Common myeloid progenitor, CD34-positive (primary cell): ENCODE data around the gene IL10.

Experiments
- CTCF ChIA-PET: fragments of 350-600 bp; sonication (Branson Sonifier 250); formaldehyde crosslinking; loops from one replicate; lab custom pipeline; 2021; ENCODE audit warnings: antibody characterized with exemption; lab: Charles Lee
- POLR2A ChIA-PET: fragments of 350-600 bp; sonication (Branson Sonifier 250); formaldehyde crosslinking; loops from one replicate; lab custom pipeline; 2021; ENCODE audit warnings: antibody characterized with exemption; lab: Charles Lee
- DNase-seq, 3 donors: peaks; one replicate each; pipeline versions ENCODE4 v3.0.0 to v3.0.0-alpha.2; 2013
- H3K27ac ChIP-seq, 2 experiments: 1 replicate in 1 of 2; 2 replicates in 1 of 2; pipeline ENCODE4 v1.7.0; 2013; ENCODE audit warnings: inconsistent platforms in 2 of 2, low read length in 2 of 2, mild to moderate bottlenecking in 2 of 2, low read depth in 1 of 2, moderate library complexity in 1 of 2; ENCODE audit not compliant: severe bottlenecking in 2 of 2, insufficient read depth in 1 of 2, poor library complexity in 1 of 2
- H3K27me3 ChIP-seq, 5 experiments: replicated peaks in 2 of 5; 1 replicate in 3 of 5; 2 replicates in 2 of 5; pipeline versions ENCODE4 v1.6.1 to v1.7.0; 2013; ENCODE audit warnings: low read length in 4 of 5, mild to moderate bottlenecking in 2 of 5, moderate library complexity in 2 of 5, inconsistent platforms in 1 of 5; ENCODE audit not compliant: insufficient read depth in 5 of 5, control insufficient read depth in 4 of 5
- H3K36me3 ChIP-seq, 4 experiments: 1 replicate in 2 of 4; 2 replicates in 2 of 4; pipeline versions ENCODE4 v1.6.1 to v1.7.0; 2013; ENCODE audit warnings: low read length in 3 of 4, control low read depth in 1 of 4, mild to moderate bottlenecking in 1 of 4; ENCODE audit not compliant: control insufficient read depth in 4 of 4, insufficient read depth in 4 of 4
- H3K4me1 ChIP-seq, 4 experiments: 1 replicate in 3 of 4; 2 replicates in 1 of 4; pipeline versions ENCODE4 v1.6.1 to v1.7.1; 2013; ENCODE audit warnings: low read length in 3 of 4, mild to moderate bottlenecking in 3 of 4, control low read depth in 1 of 4, inconsistent platforms in 1 of 4, moderate library complexity in 1 of 4; ENCODE audit not compliant: control insufficient read depth in 4 of 4, insufficient read depth in 4 of 4; ENCODE audit errors: control extremely low read depth in 1 of 4
- H3K4me3 ChIP-seq, 7 experiments: 1 replicate in 4 of 7; 2 replicates in 3 of 7; pipeline versions ENCODE4 v1.5.1 to v1.7.0; 2013; ENCODE audit warnings: mild to moderate bottlenecking in 7 of 7, low read length in 6 of 7, moderate library complexity in 6 of 7, inconsistent platforms in 2 of 7, low read depth in 2 of 7, control low read depth in 1 of 7; ENCODE audit not compliant: insufficient read depth in 4 of 7, control insufficient read depth in 1 of 7; ENCODE audit errors: extremely low read depth in 1 of 7
- H3K9me3 ChIP-seq, 5 experiments: 1 replicate in 4 of 5; 2 replicates in 1 of 5; pipeline versions ENCODE4 v1.6.1 to v1.7.1; 2013; ENCODE audit warnings: low read length in 4 of 5, mild to moderate bottlenecking in 2 of 5, inconsistent platforms in 1 of 5, low read depth in 1 of 5, moderate library complexity in 1 of 5; ENCODE audit not compliant: control insufficient read depth in 4 of 5, insufficient read depth in 2 of 5; ENCODE audit errors: control extremely low read depth in 1 of 5
- WGBS: methylation state at CpG from one replicate; pipeline ENCODE4 v1.1.5; 2013; ENCODE audit not compliant: insufficient coverage; 5-methylcytosine and 5-hydroxymethylcytosine counted together

The IL10 gene

DNA sequence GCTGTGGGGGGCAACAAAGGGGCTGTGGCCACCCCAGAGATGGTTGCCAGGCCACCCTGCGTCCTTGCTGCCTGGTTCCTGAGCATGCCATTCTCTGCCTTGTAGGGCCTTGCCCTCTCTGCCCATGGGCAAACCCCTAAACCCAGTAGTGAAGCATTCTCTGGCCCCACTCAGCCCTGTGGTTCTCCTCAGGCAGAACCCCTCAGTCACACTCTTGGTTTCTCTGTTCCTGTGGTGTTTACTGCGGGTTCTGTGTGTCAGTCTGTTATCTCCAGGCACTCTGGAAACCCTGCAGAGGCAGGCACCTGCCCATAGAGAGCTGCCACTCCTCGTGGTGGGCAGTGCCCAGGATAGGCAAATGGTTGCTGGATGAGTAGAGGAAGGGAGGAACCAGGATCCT is 42.8 kb downstream of the IL10 start:
- DNase-seq = no peak
- ChIA-PET CTCF (interaction anchor here (1.1 to 14.6 kb wide), 4 partner anchors 17 to 254 kb away, joined by 3 to 250 read pairs (median 55); no protein-coding TSS in a partner anchor), POLR2A (no interaction called here)
- Histone ChIP-seq H3K4me1 (peaks cover 23 to 44% (median 31%) of the 10 kb centered on the region in 4 experiments), H3K27me3 (no peaks in the 10 kb centered on the region), H3K36me3 (peaks cover 16 to 49% (median 38%) of the 10 kb centered on the region in 4 experiments), H3K9me3 (no peaks in the 10 kb centered on the region), H3K27ac (no peak overlapping the region), H3K4me3 (no peak overlapping the region)
- WGBS = 100% methylated on average over 2 of the region's 3 CpGs

DNA sequence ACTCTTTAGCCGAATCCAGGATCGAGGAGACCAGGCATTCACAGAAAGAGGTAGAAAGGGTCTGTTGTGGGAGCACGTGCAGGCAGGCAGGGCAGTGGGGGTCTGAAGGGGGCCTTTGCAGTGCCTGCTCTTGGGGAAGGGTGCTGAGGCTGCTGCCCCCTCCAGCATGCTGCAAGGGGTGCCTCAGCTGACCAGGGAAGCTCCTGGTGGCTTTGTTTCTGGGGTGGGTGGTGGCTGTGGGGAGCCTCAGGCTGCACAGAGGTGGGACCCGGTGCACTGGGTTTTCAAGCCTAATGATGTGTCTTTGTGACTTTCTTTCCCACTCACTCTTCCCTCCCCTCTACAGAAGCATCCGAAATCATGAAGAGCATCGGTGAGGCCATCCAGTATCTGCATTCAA is 43.2 kb downstream of the IL10 start:
- Histone ChIP-seq H3K4me3 (no peak overlapping the region), H3K36me3 (peaks cover 16 to 49% (median 38%) of the 10 kb centered on the region in 4 experiments), H3K4me1 (peaks cover 24 to 49% (median 36%) of the 10 kb centered on the region in 4 experiments), H3K27me3 (no peaks in the 10 kb centered on the region), H3K9me3 (no peaks in the 10 kb centered on the region), H3K27ac (no peak overlapping the region)
- DNase-seq = no peak
- ChIA-PET POLR2A (interaction anchor here (1.0 to 1.2 kb wide), 2 partner anchors 11 to 37 kb away, joined by 3 read pairs; no protein-coding TSS in a partner anchor), CTCF (interaction anchor here (0.9 to 14.6 kb wide), 9 partner anchors 16 to 255 kb away, joined by 3 to 250 read pairs (median 4); no protein-coding TSS in a partner anchor)
- 93% methylated on average over 6 of the region's 6 CpGs for WGBS

DNA sequence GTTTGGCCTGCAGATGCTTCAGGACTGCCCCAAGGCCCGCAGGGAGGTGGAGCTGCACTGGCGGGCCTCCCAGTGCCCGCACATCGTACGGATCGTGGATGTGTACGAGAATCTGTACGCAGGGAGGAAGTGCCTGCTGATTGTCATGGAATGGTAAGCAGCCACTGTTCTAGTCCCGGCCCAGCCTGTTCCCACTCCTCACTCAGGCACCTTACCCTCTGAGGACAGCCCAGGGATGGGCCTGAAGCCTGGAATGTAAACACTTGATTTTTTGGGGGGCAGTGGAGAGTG is 43.7 kb downstream of the IL10 start:
- POLR2A ChIA-PET = interaction anchor here (1.0 to 1.2 kb wide), 2 partner anchors 12 to 38 kb away, joined by 3 read pairs; no protein-coding TSS in a partner anchor
- CTCF ChIA-PET = interaction anchor here (0.7 to 14.6 kb wide), 15 partner anchors 8 to 255 kb away, joined by 3 to 250 read pairs (median 4); no protein-coding TSS in a partner anchor
- WGBS = 4% methylated on average over 8 of the region's 9 CpGs

DNA sequence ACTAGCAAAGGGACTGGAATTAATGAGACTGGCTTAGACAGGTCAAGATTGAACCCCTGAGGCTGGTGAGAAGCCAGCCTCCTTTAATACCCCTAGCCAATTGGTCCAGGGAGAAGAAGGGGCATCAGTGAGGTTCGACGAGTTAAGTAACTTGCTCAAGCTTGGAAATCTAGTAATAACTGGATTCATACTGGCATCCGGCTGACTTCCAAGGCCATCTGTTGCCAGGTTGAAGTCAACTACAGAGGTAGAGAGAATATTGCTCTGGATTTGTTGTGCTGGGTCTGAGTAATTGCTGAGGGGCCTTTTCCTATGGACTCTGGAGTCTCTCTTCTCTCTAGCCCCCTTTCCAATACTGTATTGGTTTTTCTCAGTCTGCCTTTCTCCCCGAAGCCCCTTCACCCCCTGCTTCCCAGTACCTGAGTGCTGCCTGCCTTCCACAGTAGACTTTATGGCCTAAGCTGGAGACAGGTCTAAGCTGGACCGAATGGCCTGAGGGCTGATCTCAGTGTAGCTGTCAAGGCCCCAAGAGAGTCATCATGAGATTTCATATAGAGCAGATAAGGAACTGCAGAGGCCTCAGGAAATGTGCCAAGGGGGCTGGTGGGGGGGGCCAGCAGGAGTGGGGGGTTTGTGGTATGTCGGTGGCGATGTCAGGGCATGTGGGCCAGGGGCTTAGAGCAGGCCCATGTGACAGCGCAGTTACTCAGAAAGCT is 44.2 kb downstream of the IL10 start:
- CTCF ChIA-PET = interaction anchor here (0.7 to 14.6 kb wide), 19 partner anchors 8 to 256 kb away, joined by 3 to 250 read pairs (median 4); no protein-coding TSS in a partner anchor
- WGBS = 27% methylated on average over 6 of the region's 8 CpGs
- no peaks in the 10 kb centered on the region for H3K9me3 ChIP-seq
- POLR2A ChIA-PET = interaction anchor here (1.0 to 1.2 kb wide), 2 partner anchors 12 to 38 kb away, joined by 3 read pairs; no protein-coding TSS in a partner anchor
- peaks cover 16 to 43% (median 35%) of the 10 kb centered on the region in 4 experiments for H3K36me3 ChIP-seq
- H3K4me3 ChIP-seq = peak overlapping the region in 3 of 7 experiments; percentile 8 to 31 (median 11)
- peak; percentile 52 to 91 (median 86) for DNase-seq
- no peak overlapping the region for H3K27ac ChIP-seq
- peaks cover 24 to 58% (median 45%) of the 10 kb centered on the region in 4 experiments for H3K4me1 ChIP-seq
- H3K27me3 ChIP-seq = no peaks in the 10 kb centered on the region

More for the DNA sequence above, 43.7 kb downstream of the IL10 start:
- no peak for DNase-seq
- no peak overlapping the region for H3K27ac ChIP-seq
- peak overlapping the region in 2 of 7 experiments; percentile 11 to 31 for H3K4me3 ChIP-seq
- no peaks in the 10 kb centered on the region for H3K9me3 ChIP-seq
- H3K36me3 ChIP-seq = peaks cover 16 to 46% (median 37%) of the 10 kb centered on the region in 4 experiments
- peaks cover 24 to 53% (median 40%) of the 10 kb centered on the region in 4 experiments for H3K4me1 ChIP-seq
- no peaks in the 10 kb centered on the region for H3K27me3 ChIP-seq

DNA sequence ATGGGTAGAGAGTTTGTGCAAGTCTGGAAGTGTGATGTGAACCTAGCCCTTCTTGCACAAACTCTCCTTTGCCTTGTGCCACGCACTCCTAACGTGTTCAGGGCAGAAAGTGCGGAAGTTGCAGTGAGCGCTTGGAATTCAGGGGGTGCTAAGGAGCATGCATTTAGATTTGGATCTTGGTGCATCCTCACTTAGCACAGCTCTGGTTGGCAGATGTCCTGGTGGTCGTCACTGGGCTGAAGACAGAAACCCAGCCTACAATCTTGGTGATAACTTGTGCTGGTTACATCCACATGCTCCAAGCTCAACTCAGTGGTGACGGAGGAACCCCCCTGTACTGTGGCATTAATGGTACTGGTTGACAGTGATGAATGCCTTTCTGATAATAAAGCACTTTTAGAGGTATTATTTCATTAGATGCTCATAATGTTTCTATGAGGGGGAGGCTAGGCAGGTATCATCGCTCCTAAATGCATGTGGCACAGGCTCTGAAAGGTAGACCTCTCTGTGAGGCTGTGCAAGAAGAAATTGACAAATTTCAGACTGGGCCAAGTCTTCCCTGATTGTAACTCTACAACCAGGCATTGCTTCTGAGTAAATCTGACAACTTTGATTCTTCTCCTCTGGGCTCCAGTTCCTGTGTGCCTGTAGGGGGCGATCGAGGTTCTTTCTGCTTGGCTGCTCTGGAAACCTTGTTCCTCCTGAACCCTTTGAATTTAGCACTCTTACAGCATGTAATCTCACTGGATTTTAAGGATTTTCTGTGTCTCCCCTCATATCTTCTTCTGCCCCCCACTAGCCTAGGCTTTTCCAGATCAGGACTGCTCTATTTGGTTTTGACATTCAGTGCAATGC is 47.0 kb downstream of the IL10 start:
- POLR2A ChIA-PET = no interaction called here
- CTCF ChIA-PET = interaction anchor here (0.7 to 14.6 kb wide), 33 partner anchors 11 to 364 kb away, joined by 3 to 250 read pairs (median 4); partner anchors contain the start of gene DYRK3
- 72% methylated on average over 9 of the region's 9 CpGs for WGBS
- Histone ChIP-seq H3K4me1 (peaks cover 24 to 62% (median 50%) of the 10 kb centered on the region in 4 experiments), H3K36me3 (peaks cover 9 to 15% (median 13%) of the 10 kb centered on the region in 4 experiments), H3K4me3 (no peak overlapping the region), H3K27me3 (no peaks in the 10 kb centered on the region), H3K27ac (no peak overlapping the region), H3K9me3 (no peaks in the 10 kb centered on the region)
- peak; percentile 57 to 79 (median 76) for DNase-seq

DNA sequence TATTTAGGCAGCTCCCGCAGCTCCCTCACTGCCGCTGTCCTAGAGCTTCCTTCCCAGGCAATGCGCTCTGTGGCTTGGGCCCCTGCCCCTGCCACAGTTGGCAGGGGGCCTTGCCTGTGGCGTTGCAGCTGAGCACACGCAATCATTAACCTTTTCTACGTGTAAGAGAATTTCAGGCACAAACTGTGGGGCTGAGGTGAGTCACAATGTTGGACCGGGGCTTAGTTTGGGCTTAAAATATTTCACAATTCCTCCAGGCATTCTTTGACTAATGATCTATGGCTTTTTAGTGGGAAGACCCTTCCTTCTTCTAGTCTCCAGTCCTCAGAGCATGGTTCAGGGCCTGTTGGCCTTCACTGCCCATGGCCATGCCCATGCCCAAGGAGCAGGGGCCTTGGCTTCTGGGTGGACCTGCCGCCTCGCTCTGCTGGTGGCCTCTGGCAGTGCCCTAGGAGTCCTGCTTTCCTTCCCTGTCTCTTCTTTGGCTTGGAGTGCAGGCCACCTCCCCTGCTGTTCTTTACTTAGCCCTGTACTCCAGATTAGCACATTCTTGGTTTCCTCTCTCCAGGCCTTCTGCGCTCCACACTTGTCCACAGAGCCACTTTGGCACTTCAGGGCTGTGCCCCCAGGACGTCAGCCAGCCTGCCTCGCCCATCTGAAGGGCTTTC is 48.4 kb downstream of the IL10 start:
- Histone ChIP-seq H3K4me3 (peak overlapping the region in 2 of 7 experiments; percentile 7 to 40), H3K9me3 (no peaks in the 10 kb centered on the region), H3K4me1 (peaks cover 24 to 57% (median 47%) of the 10 kb centered on the region in 4 experiments), H3K27me3 (no peaks in the 10 kb centered on the region), H3K36me3 (peaks cover 0 to 1% (median under 1%) of the 10 kb centered on the region in 4 experiments), H3K27ac (no peak overlapping the region)
- CTCF ChIA-PET = interaction anchor here (0.7 to 14.6 kb wide), 17 partner anchors 11 to 208 kb away, joined by 3 to 250 read pairs (median 4); partner anchors contain the start of gene DYRK3
- WGBS = 42% methylated on average over 10 of the region's 12 CpGs
- DNase-seq = peak in 2 of 3 donors; percentile 67 to 72
- POLR2A ChIA-PET = no interaction called here
